Lung (tissue), 12 donors: Measurements from ENCODE around the gene RALY. TPM values are rescaled to one million over a fixed set of nuclear protein-coding genes. Genes with fewer than 3 reads are reported as not detected.

ENCODE experiments used
- ATAC-seq: fragments of 200-7000 bp; cut with Tn5 transposase; one replicate; pipeline ENCODE4 v1.9.1; 2020; ENCODE audit warnings: moderate number of reproducible peaks; ENCODE audit not compliant: insufficient read depth, low FRiP score
- DNase-seq, 3 donors: peaks; one replicate each; pipeline ENCODE4 v3.0.0-alpha.2; 2013 to 2017
- H3K27ac ChIP-seq, 2 donors: one replicate each; pipeline ENCODE4 v1.5.1; 2013; ENCODE audit warnings: mild to moderate bottlenecking in 2 of 2, moderate library complexity in 2 of 2, control low read depth in 1 of 2, inconsistent platforms in 1 of 2, low read depth in 1 of 2, low read length in 1 of 2
- H3K27me3 ChIP-seq, 3 donors: one replicate each; pipeline ENCODE4 v1.5.1; 2013; ENCODE audit warnings: low read length in 2 of 3; ENCODE audit not compliant: control insufficient read depth in 3 of 3, insufficient read depth in 3 of 3
- H3K36me3 ChIP-seq, 4 donors: one replicate each; pipeline ENCODE4 v1.5.1; 2013; ENCODE audit warnings: low read length in 4 of 4, mild to moderate bottlenecking in 1 of 4, moderate library complexity in 1 of 4; ENCODE audit not compliant: control insufficient read depth in 4 of 4, insufficient read depth in 4 of 4
- H3K4me1 ChIP-seq, 5 donors: one replicate each; pipeline ENCODE4 v1.5.1; 2013; ENCODE audit warnings: low read length in 5 of 5, mild to moderate bottlenecking in 2 of 5, moderate library complexity in 1 of 5; ENCODE audit not compliant: control insufficient read depth in 5 of 5, insufficient read depth in 5 of 5
- H3K4me3 ChIP-seq: one replicate; pipeline ENCODE4 v1.5.1; 2013; ENCODE audit warnings: mild to moderate bottlenecking, control low read depth, moderate library complexity
- H3K9ac ChIP-seq, 2 donors: one replicate each; pipeline ENCODE4 v1.5.1; 2013; ENCODE audit warnings: low read length in 2 of 2, control low read depth in 1 of 2; ENCODE audit not compliant: insufficient read depth in 1 of 2
- H3K9me3 ChIP-seq, 4 donors: one replicate each; pipeline ENCODE4 v1.5.1; 2013; ENCODE audit warnings: low read length in 3 of 4, mild to moderate bottlenecking in 1 of 4, moderate library complexity in 1 of 4; ENCODE audit not compliant: control insufficient read depth in 4 of 4, insufficient read depth in 3 of 4
- CTCF ChIP-seq: IDR thresholded peaks from 2 replicates; pipeline ENCODE4 v1.5.1; 2012; ENCODE audit warnings: mild to moderate bottlenecking; ENCODE audit errors: control extremely low read depth, extremely low read depth
- WGBS, 2 donors: extraction: QIAGEN DNeasy Blood & Tissue Kit; methylation state at CpG; one replicate each; pipeline ENCODE4 v1.1.7; 2013; 5-methylcytosine and 5-hydroxymethylcytosine counted together
- polyA plus RNA-seq, 2 donors: library from polyadenylated mRNA; stranded (reverse); fragments of 200-250 nt; gene quantifications; one replicate each; pipeline ENCODE4 v1.2.1, GENCODE V29; 2013
- total RNA-seq, 2 donors: library from RNA; depleted of rRNA in 1 of 2; stranded (reverse); fragments of >200 nt in 1 of 2; gene quantifications; one replicate each; pipeline ENCODE4 v1.2.1, GENCODE V29; 2014 to 2021
- donor health status: control.
- donor health status: control.
- donor health status: Bipolar disorder and iron deficiency.
- donor health status: healthy.
- donor health status: DM: yes; HTN: yes; CAD: no.

The RALY gene
- total and polyA plus RNA-seq, 4 donors: 135 to 157 (median 145) TPM

DNA sequence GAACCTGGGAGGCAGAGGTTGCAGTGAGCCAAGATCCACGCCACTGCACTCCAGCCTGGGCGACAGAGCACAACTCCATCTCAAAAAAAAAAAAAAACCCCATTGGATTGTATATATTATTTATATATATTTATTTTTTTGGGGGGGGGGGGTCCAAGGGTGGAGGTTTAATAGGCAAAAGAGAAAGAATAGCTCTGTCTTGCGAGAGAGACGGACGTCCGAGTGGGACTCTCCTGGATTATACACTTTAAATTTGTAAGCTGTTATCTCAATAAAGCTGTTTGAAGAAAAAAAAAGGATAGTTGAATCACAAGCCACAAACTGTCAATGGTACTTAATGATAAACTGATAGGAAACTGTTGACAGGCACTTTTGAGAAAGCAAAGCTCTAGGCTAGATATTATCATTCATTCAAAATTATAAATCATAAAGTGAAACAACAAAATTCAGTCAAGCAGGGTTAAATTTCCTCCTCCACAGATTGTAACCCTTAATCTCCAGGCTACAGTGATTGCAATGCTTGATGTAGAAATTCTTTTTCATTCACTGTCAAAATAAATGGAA, 98.0 kb downstream of the RALY start:
- Histone ChIP-seq H3K4me1 (peaks cover 0 to 4% (median 1%) of the 10 kb centered on the region in 5 donors), H3K27ac (no peak overlapping the region), H3K27me3 (no peaks in the 10 kb centered on the region), H3K9me3 (peaks cover 0 to 2% (median 0%) of the 10 kb centered on the region in 4 donors), H3K9ac (no peak overlapping the region), H3K4me3 (no peak overlapping the region), H3K36me3 (peaks cover 43 to 64% (median 56%) of the 10 kb centered on the region in 4 donors)
- TF ChIP-seq CTCF: no peak
- DNase-seq (no peak), ATAC-seq (no peak)
- 91 to 97% methylated on average over 6 of the region's 6 CpGs for WGBS, 2 donors

GRCh38 chr20:34093895-34094294, 100.2 kb downstream of the RALY start:
- Histone ChIP-seq H3K4me1 (peaks cover 0 to 4% (median 0%) of the 10 kb centered on the region in 5 donors), H3K9me3 (no peaks in the 10 kb centered on the region), H3K27me3 (no peaks in the 10 kb centered on the region), H3K36me3 (peaks cover 38 to 63% (median 57%) of the 10 kb centered on the region in 4 donors), H3K4me3 (no peak overlapping the region), H3K9ac (no peak overlapping the region), H3K27ac (no peak overlapping the region)
- no peak for ATAC-seq
- no peak for DNase-seq
- 94 to 95% methylated on average over 2 of the region's 2 CpGs for WGBS, 2 donors
- TF ChIP-seq CTCF: no peak

- H3K4me1 ChIP-seq: peaks cover 0 to 4% (median 0%) of the 10 kb centered on the region in 5 donors
- no peak for TF ChIP-seq CTCF
Measured at GRCh38 chr20:34095825-34096224, 102.1 kb downstream of the RALY start.

More at GRCh38 chr20:34095825-34096224, 102.1 kb downstream of the RALY start:
- Histone ChIP-seq H3K9me3 (no peaks in the 10 kb centered on the region), H3K9ac (no peak overlapping the region), H3K27ac (no peak overlapping the region), H3K27me3 (no peaks in the 10 kb centered on the region), H3K4me3 (no peak overlapping the region), H3K36me3 (peaks cover 36 to 62% (median 58%) of the 10 kb centered on the region in 4 donors)
- no peak for DNase-seq
- ATAC-seq: no peak
